Ascending aorta (tissue), 2 donors: ENCODE results near the gene MESP2. TPM values are rescaled to one million over a fixed set of nuclear protein-coding genes. Genes with fewer than 3 reads are reported as not detected.

Experiments used
- DNase-seq, 2 donors: peaks; one replicate each; pipeline ENCODE4 v3.0.0-alpha.2; 2019; ENCODE audit warnings: low spot score in 2 of 2
- H3K27ac ChIP-seq, 2 donors: fragments of 200-600 bp; sonication (generic); one replicate each; pipeline ENCODE4 v1.5.1; 2016 to 2017; ENCODE audit warnings: mild to moderate bottlenecking in 1 of 2
- H3K27me3 ChIP-seq: fragments of 200-600 bp; sonication (generic); one replicate; pipeline ENCODE4 v1.5.1; 2017
- H3K36me3 ChIP-seq, 2 donors: fragments of 200-600 bp; sonication (generic); one replicate each; pipeline ENCODE4 v1.5.1; 2016
- H3K4me1 ChIP-seq, 2 donors: fragments of 200-600 bp; sonication (generic); one replicate each; pipeline ENCODE4 v1.5.1; 2016 to 2017; ENCODE audit warnings: mild to moderate bottlenecking in 1 of 2
- H3K4me3 ChIP-seq, 2 donors: fragments of 200-600 bp; sonication (generic); one replicate each; pipeline ENCODE4 v1.5.1; 2016 to 2017; ENCODE audit warnings: mild to moderate bottlenecking in 1 of 2
- H3K9me3 ChIP-seq, 2 donors: fragments of 200-600 bp; sonication (generic); one replicate each; pipeline ENCODE4 v1.5.1; 2016
- intact Hi-C: fragments of 100-400 bp; cut with DNase I; formaldehyde crosslinking; loops from one replicate; pipeline ENCODE4 v1.15.1; 2023
- total RNA-seq: library from RNA; depleted of rRNA; stranded (reverse); fragments of >200 nt; gene quantifications from one replicate; pipeline ENCODE4 v1.1.0, GENCODE V29; 2016
- TF ChIP-seq, protein P1 (sequence below), 3 experiments: fragments of 200-600 bp in 2 of 3; fragments of 450-650 bp in 1 of 3; sonication (generic) in 2 of 3; IDR thresholded peaks; one replicate each; pipeline ENCODE4 v1.5.1; 2016 to 2019; ENCODE audit warnings: antibody characterized with exemption in 3 of 3, mild to moderate bottlenecking in 1 of 3, moderate library complexity in 1 of 3

The MESP2 gene
- total RNA-seq, 1 donor from 2014 or later = not detected

DNA sequence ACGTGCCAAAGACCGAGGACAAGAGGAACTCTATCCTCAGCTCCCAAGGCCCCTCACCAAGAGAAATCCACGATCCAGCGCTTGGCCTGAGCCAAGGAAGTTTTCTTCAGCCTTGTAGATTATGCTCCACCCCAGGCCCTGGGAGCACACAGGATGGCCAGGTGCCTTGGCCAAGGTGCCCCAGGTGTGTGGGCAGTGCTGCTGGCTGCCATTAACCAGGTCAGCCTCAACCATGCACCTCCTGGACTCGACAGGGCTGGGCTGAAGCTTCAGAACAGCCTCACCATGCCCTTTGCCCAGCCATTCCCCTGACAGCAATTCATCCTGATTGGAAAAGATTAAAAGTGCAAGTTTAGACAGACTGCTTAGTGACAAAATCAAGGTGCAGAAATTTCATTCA is 14.2 kb upstream of the MESP2 start:
- Histone ChIP-seq H3K27ac (no peak overlapping the region), H3K4me1 (no peaks in the 10 kb centered on the region), H3K9me3 (no peaks in the 10 kb centered on the region), H3K27me3 (no peaks in the 10 kb centered on the region), H3K36me3 (no peaks in the 10 kb centered on the region), H3K4me3 (no peak overlapping the region)
- TF ChIP-seq, protein P1, sequence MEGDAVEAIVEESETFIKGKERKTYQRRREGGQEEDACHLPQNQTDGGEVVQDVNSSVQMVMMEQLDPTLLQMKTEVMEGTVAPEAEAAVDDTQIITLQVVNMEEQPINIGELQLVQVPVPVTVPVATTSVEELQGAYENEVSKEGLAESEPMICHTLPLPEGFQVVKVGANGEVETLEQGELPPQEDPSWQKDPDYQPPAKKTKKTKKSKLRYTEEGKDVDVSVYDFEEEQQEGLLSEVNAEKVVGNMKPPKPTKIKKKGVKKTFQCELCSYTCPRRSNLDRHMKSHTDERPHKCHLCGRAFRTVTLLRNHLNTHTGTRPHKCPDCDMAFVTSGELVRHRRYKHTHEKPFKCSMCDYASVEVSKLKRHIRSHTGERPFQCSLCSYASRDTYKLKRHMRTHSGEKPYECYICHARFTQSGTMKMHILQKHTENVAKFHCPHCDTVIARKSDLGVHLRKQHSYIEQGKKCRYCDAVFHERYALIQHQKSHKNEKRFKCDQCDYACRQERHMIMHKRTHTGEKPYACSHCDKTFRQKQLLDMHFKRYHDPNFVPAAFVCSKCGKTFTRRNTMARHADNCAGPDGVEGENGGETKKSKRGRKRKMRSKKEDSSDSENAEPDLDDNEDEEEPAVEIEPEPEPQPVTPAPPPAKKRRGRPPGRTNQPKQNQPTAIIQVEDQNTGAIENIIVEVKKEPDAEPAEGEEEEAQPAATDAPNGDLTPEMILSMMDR (IDR thresholded peaks at IDR 0.05) = no peak
- no peak for DNase-seq
- intact Hi-C loops = loop anchor here (5.0 to 10.0 kb wide), 2 partner anchors 325 to 463 kb away; no protein-coding TSS in a partner anchor

DNA sequence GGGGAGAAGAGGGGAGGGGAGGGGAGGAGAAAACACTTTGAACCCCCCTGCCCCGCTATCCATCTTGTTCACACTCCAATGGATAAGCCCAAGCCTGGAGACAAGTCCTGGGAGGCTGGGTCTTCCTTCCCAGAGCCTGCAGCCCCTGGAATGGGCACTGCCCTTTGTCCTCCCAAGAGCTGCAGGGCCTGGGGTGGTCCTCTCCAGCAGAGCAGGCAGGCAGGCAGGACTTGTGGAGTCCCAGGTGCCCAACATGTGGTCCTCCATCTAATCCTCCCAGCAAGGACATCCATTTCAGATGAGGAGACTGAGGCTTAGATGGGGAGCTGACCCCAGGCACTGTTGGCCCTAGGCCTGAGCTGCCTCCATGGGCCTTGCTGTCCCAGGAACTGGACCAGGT is 10.4 kb upstream of the MESP2 start:
- intact Hi-C loops = loop anchor here (10.0 kb wide), 1 partner anchor 459 kb away; no protein-coding TSS in a partner anchor
- Histone ChIP-seq H3K4me3 (no peak overlapping the region), H3K27me3 (no peaks in the 10 kb centered on the region), H3K36me3 (no peaks in the 10 kb centered on the region), H3K27ac (no peak overlapping the region), H3K9me3 (no peaks in the 10 kb centered on the region), H3K4me1 (no peaks in the 10 kb centered on the region)
- DNase-seq = no peak
- TF ChIP-seq, protein P1 (IDR thresholded peaks at IDR 0.05) = no peak

DNA sequence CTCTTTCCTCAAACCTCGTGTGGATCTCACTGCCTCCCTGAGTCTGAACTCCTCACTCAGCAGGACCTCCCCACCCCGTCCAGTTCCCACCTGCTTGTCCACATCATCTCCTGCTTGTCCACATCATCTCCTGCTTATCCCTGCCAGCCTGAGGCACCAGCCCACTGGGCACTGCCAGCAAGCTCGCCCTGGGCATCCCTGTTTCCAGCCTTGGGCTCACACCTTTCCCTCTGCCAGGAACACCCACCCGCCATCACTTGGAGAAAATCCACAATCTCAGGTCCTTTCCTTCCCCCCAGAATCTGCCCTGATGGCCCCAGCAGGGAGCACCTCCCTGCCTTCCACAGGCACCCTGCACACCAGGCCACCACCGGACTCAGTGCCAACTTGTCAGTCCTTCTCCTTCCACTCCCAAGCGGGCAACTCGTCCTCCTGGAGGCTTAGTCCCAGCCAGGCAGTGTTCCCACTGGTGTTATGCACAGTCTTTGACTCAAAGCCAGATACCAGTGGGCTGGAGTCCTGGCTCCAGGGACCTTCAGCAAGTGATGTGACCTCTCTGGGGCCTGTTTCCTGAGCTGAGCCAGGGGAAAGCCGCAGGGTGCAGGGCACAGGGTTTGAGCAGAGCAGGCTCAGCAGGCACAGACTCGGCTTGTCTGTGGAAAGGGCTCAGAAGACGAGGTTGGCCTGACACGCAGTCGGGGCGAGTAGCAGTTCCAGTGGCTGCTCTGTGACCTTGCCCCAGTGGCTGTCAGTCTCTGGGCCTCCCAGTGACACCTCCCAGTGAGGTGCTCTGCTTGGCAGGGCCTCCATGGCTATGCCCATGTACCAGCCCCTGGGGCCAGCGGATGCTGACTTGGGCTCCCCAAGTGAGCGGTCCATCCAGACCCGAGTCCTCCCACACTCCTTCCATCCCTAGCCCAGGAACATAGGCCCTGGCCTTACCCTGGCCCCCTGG is 9.5 kb upstream of the MESP2 start:
- intact Hi-C loops = loop anchor here (10.0 kb wide), 1 partner anchor 458 kb away; no protein-coding TSS in a partner anchor
- H3K9me3 ChIP-seq = no peaks in the 10 kb centered on the region
- H3K36me3 ChIP-seq = no peaks in the 10 kb centered on the region
- no peaks in the 10 kb centered on the region for H3K27me3 ChIP-seq
- no peak overlapping the region for H3K4me3 ChIP-seq
- no peak for DNase-seq
- no peaks in the 10 kb centered on the region for H3K4me1 ChIP-seq
- TF ChIP-seq, protein P1 (IDR thresholded peaks at IDR 0.05) = no peak
- no peak overlapping the region for H3K27ac ChIP-seq

DNA sequence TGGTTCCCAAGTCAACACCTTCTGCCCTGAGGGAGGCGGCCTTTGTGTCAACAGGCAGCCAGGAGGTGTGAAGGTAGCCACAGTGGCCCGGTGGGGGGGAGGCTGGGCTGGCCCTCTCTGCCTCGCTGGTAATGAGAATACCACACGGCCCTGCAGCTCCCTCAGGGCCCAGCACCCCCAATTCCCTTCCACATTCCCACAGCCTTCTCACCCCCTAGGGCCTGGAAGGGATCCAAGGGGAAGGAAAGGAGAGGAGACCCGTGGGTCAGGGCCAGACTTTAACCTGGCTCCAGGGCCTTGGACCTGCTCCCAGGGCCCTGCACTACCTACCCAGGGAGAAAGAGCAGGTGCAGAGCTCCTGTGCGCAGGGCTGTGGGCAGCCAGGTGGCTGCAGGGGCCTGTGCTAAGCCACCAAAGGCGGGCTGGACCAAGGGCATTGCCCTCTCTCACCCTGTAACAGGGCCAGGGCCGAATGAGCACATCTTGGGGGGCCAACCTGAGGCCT is 8.7 kb upstream of the MESP2 start:
- Histone ChIP-seq H3K27me3 (no peaks in the 10 kb centered on the region), H3K27ac (no peak overlapping the region), H3K4me3 (no peak overlapping the region), H3K36me3 (no peaks in the 10 kb centered on the region), H3K9me3 (no peaks in the 10 kb centered on the region), H3K4me1 (no peaks in the 10 kb centered on the region)
- TF ChIP-seq, protein P1 (IDR thresholded peaks at IDR 0.05) = no peak
- intact Hi-C loops = loop anchor here (10.0 kb wide), 1 partner anchor 457 kb away; no protein-coding TSS in a partner anchor
- DNase-seq = no peak

DNA sequence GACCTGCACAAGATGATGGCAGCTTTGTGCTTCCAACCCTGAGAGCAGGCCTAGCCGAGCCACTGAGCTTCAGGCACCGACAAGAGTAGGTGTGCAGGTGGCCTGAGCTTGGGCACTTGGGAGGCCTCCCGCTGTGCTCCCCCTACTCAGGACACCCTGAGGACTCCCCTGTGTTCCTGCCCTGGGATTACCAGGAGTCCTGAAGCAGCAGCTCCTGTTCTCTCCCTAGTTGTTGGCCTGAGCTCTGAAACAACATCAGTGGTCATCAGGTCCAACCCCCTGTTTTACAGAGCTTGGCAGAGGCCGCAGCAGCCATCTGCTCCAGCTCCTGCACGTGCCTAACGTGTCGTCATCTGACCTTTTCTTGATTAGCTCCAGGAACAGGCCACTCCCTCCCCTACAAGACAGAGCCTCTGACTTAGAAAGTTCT is 8.0 kb upstream of the MESP2 start:
- Histone ChIP-seq H3K27me3 (no peaks in the 10 kb centered on the region), H3K4me3 (no peak overlapping the region), H3K4me1 (no peaks in the 10 kb centered on the region), H3K36me3 (no peaks in the 10 kb centered on the region), H3K27ac (no peak overlapping the region), H3K9me3 (no peaks in the 10 kb centered on the region)
- intact Hi-C loops = loop anchor here (10.0 kb wide), 1 partner anchor 457 kb away; no protein-coding TSS in a partner anchor
- TF ChIP-seq, protein P1 (IDR thresholded peaks at IDR 0.05) = no peak
- DNase-seq = peak in 1 of 2 donors; percentile 72
